G401.6 (cell line): ENCODE data around the gene GCK.

Experiments
- FAIRE-seq: peaks from 2 replicates; lab custom pipeline; 2012; peaks lifted over from hg19 to GRCh38; lab: Jason Lieb, UNC

GCK gene

DNA sequence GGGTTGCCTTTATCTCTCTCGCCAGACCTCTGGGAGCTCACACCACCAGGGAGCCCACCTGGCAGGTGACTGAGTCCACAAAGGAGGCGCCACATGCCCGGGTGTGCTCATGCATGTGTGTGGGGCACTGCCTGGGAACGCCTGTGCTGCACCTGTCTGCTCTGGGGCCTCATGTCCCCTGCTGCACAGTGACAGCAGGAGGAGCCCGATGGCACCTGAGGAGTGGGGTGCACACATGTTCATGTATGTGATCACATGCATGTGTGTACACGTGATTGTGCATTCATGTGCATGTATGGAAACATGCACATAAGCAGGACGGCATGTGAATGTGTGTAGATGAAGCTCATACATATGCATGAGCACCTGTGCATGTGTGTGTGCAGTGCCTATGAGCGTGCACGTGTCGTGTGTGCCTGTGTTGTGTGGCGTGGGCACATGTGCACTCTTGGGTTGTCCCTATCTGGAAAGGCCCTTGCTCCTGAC is 33.6 kb upstream of the GCK start:
- no peak for FAIRE-seq

DNA sequence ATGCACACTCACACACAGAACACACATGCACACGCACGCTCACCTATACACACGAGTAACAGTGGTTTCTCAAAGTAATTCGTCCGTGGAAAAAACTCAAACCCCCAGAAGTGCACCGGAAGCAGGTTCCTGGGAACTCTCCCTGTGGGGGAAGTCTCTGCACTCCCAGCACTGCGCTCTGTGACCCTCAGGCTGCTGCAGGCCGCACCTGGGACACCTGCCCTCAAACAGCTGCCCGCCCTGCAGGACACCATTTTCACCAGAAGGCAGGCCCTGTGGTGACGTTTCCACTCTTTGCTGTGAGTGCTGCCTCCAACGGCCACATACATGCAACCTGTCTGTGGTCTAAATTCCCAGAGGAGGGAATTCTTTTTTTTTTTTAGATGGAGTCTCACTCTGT is 32.8 kb upstream of the GCK start:
- FAIRE-seq: no peak

DNA sequence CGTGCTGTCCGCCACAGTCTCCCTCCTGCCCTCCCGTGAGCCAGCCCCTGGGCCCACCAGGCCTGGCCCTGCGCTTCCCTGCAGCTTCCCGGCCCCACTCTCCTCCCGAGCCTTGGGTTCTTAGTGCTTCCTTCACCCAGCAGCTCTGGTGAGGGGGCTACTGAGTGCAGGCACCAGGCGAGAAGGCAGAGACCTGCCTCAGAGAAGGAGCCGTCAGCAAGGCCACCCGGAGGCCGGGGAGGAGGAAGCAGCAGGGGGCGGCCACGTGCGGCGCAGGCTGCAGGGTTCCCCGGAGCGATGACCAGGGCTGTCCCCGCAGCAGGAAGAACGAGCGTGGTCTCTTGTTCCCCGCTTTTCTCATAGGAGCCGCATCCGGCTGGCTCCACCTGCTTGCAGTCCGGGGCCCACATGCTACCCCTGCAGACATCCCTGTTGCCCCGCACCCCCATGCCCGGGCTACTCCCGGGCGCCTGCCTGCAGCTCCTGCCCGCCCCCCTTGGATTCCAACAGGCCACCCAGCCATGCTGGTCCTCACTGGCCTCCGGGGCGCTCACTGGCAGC is 32.1 kb upstream of the GCK start:
- FAIRE-seq: no peak

DNA sequence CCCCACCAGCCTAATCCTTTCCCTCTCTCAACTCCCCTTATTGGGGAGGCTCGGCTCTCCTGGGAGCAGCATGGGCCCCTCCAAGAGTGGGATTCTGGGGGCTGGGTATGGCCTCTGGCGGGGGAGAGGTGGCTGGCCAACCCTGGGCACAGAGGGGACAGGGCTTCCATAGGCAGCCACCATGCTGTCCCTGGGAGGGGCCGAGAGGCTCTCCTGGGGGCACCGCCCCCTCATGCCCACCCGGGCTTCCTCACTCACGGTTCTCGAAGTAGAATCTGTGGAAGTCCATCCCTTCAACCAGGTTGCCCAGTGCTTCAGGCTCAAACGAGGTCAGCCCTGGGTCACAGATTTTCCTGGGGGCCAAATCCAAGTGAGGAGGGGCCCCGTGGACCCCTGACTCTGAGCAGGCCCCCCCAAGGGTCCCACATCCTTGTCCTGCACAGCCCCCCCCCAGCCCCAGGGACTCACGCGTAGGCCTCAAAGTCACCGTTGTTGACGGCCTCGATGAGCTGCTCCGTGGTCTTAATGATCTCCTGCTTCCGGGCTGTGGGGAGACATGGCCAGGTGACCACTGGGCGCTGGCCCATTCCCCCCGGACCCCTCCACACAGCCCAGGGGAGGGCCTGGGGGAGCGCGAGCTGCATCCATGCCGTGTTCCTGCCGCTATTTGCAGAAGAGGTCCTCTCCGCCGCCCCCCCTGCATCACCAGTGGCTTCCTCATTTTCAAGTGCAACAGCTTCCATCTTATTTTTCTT is 31.3 kb upstream of the GCK start:
- no peak for FAIRE-seq

DNA sequence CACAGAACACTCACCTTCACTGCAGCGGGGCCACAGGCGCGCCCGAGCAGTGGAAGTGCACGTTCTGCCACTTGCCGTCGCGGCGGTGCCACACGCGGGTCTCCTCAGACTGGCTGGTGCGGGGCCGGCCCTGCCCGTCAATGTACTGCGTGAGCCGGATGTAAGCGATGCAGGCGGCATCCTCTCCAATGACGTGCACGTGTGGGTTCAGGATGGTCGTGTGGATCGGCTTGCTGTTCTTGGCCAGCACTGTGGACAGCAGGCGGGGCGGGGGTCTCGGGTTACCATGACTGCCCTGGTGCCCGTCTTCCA is 30.8 kb upstream of the GCK start:
- FAIRE-seq: no peak

DNA sequence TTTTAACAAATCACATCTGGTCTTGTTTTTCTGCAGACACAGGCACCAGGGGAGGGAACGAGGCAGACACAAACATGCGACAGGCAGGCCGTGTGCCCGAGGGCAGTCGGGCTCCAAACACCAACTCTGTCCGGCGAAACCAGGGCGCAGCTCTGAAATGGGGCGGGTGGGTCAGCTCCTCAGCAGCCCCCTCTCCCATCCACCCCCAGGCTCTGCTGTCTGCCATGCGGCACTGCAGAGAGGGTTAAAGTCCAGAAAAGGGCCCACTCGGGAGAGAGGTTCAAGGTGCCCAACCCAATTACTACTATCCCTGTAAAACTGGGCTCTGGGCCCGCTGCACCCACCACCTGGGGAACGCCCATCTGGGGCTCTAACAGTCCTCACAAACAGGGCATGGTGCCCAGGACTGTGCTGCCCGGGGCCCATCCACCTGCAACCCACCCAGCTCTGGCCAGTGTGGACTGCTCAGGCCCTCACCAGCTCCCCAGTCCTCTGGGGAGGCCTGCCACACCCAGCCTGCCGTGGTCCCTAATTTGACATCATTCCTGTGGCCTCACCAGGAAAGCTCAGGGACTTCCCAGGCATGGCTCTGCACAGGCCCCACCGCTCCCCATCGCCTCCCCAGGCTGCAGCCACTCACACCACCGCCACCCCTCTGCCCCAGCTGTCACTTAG is 30.3 kb upstream of the GCK start:
- FAIRE-seq: no peak

DNA sequence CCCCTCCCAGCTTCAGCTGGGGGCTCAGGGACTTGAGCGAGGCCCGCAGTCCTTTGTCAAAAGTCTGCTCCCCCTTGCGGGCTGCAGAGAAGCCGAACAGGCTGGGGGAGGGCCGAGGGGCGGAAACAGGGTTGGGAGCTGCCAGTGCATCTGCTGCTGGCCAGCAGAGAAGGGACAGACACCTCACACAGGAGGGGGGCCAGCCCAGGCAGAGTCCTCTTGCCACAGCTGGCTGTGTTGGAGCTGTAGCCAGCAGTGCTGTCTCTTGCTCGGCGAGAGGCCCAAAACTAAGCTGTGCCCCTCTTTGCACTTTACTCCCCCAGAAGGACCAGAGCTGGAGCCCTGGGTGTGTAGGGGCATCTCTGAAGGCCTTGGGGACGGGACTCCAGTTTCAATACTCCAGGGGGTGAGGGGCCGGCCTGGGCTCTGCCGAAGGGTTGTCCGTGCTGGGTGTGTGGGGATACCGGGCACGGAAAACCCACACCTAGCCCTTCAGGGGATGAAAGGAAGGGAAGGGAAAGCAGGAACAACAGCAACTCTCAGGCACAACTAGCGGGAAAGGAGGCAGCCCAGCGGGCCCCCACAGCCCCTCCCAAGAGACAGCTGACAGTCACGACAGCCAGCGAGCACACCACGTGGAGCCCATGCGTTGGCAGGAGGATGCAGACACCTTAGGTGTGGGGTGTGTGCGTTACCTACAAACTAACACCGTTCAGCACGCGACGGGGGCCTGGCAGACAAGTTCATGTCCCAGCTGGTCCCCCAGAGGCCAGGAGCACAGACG is 29.4 kb upstream of the GCK start:
- no peak for FAIRE-seq

DNA sequence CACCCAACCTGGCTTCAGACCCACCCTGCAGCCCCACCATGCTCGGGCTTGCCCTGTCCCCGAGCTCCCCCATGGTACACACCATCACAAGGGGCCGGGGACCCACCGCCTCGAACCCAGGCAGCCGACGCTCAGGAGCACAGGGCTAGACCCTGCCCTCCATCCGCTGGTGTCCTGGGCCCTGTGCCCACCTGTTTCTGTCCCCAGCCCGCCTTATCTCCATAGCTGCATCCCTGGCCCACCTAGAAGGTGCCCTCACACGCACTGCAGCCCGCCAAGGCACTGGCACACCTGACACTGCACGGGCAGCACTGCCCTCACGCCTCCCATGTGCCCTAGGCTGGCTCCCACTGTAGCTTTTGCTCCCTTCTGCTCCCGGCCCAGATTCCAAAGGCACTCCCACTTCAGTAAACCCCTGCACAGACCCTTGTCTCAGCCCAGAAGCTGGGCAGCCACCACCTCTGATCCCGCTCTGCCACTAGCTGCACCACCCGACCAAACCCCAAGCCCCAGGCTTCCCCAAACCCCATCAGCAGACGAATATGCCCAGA is 28.7 kb upstream of the GCK start:
- FAIRE-seq: no peak

DNA sequence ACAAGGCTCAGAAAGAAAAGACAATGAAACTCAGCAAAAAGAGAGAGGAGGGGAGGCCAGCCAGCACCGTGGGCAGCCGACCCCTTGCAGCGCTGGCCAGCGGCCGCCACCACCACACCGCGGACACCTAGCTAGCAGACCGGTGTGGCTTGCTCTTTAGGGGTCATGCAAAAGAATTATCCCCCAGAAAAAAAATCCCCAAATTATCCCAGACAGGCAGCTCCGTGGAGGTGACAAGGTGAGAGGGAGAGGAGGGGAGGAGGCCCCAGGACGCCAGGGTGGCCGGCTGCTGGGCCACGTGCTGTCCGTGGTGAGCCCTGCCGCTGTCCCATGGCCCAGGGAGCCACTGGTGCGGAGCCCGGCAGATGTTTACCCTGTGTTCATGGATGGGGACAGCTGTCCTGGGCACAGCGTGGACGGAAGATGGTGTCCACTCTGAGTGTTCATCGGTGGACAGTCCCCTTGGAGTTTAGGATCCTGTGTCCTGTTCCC is 28.0 kb upstream of the GCK start:
- FAIRE-seq: no peak

DNA sequence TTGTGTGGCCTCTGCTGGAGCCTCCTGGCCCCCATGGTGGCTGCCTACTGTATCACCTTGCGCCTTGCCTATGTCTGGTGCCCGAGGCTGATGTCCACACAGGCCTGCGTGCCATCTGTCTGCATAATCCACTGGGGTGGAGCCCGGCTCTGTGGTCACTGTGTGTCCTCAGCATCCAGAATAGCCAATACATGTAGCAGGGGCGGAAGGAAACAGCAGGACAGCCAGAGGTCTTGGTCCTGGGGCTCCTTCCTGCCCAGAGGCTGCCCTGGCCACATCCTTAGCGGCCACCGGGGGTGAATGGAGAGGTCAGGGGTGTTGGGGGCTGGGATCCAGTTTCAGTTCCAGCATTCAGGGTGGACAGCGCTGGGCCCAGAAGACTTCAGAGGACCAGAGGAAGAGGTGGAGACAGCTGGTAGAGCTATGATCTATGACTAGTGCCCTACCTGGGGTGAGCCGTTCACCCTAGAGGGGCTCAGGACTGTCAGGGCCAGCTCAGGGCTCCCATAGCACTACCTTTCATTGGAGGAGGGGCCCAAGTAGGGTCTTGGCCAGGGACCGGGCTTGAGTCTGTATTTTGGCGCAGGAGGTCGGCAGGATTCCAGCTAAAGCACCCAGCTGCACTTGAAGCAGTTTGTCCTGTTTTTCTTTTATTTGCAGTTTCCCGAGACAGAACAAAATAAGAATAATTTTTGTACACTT is 27.4 kb upstream of the GCK start:
- no peak for FAIRE-seq

DNA sequence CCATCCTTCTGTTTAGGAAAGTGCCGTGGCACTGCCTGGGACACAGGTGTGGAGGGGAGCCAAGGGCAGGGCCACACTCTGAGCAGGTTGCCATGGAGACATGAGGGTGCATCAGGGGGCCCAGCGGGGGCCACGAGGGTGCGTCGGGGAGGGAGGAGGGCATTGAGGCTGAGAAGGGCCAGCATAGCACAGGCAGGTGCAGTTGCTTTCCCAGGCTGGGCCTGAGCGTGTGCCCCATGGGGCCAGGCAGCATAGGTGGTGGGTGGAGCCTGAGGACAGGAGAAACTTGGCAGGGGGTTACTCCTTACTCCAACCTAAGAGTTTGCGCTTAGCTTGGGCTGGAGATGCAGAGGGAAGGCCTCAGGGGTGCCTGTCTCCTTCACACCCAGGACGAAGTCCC is 26.8 kb upstream of the GCK start:
- no peak for FAIRE-seq

DNA sequence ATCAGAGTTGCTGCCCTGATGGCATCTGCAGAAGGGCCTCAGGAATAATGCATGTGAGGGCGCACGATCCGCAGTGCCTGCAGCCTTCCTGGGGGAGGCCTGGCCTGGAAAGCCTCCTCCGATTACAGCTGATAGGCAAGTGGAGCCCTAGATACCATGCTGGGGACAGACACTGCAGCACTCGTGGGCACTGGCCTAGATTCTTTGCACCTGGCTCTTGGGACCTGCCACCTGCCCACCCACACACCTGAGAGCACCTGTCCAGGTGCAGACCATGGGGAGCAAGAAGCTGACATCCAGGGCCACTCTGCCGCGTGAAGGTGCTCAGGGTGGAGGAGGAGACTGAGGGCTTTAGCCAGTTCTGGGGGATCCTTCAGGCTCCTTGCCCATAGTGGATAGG is 26.3 kb upstream of the GCK start:
- no peak for FAIRE-seq

DNA sequence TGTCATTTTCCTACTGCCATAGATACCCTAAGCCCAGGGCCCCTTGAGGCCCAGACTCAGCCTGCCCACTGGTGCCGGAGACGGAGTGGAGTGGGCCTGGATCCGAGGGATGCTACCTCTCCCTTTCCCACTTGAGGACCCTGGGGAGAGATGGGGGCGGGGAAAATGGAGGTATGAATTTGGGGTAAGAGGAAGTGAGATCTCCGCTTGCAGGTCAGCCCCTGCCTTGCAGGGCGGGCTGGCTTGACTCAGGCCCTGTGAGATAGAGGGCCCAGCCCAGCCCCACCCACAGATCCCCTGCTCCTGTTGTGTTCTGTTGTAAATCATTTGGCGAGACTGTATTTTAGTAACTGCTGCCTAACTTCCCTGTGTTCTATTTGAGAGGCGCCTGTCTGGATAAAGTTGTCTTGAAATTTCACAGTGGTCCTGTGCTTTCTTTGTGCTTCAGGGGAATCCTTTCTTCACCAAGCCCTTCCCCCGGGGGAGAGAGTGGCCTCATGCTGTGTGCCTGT is 24.7 kb upstream of the GCK start:
- FAIRE-seq: no peak

DNA sequence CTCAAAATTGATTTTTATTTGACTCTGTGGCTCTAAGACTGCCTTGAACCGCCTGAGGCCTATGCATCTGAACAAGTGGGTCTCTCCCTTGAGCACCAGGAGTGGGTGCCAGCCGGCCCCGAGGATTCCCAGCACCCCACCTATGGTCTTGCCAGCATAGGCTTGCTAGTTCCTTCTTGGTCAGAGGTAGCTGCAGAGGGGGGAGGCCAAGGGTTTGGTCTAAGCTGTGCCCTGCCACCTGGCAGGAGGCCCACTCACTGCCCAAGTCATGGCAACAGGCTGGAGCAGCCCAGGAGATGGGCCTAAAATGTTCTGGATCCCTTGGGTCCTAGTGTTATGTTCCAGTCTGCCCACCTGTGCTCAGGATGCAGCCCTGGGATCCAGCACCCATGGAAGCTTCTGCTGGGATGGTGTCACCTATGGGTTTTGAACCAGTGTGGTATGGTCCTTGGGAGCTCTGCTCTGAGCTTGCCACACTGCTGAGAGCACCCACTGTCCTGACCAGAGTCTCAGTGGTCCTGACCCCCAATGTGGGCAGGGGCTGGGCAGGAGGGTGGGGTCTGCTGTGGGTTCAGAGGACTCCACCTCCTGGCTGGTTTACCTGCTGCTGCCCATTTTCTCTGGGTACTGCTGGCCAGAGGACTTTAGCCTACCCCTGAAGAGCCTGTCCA is 24.1 kb upstream of the GCK start:
- no peak for FAIRE-seq

DNA sequence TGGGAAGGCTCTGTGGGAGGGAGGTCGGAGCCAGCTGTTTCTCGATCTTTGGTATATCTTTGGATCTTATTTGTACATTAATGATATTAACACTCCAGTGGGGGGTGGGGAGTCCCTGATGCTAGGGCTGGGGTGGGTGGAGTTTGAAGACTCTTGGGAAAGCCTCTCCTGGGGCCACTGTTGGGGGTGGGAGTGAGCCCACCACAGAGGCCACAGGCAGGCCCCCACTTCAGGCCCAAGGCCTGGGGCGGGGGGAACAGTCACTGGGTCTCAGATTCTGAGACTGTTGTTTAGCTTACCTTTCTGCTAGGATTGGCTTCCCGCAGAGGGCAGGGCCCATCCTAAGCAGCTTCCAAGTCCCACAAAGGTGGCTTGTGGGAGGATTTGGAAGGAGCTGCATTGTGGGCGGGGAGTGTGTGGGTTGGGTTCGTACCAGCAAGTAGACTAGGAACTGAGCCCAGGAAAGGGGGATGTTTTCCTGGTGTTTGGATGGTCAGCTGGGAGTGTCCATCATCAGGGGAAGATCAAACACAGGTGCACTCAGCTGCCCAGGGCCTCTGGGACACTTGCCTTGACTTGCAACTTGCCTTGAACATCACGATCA is 23.4 kb upstream of the GCK start:
- no peak for FAIRE-seq

DNA sequence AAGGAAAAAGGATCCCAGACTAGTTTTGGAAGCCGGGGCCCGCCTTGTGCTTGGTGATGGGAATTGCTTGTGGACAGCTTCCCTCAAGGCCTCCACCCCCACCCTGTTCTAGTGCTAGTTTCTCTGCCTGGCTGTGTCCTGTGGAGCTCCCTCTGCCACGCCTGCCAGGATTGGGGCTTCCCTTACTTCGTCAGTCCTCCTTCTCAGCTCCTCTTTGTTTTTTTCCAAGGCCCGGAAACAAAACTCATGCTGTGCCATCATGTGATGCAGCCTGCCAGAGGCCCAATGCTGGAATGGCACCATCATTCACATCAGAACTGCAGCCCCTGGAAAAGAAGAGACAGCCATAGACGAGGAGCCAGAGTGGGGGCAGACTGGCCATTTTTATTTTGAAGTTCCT is 22.8 kb upstream of the GCK start:
- FAIRE-seq: no peak

DNA sequence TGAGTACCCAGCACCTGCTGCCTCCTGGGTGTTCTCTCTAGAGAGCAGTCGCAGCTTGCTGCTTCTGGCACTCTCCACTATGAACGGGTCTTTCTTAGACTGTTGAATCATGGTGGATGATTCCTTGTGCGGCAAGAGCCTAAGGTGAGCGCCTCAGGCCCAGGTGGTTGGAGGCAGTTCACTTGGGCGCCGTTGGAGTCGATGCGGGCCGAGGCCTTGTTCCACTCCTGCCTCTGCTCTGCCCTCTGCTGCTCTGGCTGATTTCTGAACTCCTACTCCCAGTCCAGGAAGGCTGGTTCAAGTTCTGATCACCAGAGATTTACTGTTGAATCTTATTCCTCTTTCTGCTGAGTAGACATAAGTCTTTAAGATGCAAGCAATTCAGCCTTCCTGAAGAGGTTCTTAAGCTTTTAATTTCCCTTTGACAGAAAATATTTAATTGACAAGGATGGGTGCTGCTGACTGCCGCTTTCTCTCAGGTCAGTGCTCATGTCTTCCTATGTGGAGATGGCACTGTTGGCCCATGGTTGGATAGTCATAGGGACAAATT is 22.0 kb upstream of the GCK start:
- FAIRE-seq: no peak

DNA sequence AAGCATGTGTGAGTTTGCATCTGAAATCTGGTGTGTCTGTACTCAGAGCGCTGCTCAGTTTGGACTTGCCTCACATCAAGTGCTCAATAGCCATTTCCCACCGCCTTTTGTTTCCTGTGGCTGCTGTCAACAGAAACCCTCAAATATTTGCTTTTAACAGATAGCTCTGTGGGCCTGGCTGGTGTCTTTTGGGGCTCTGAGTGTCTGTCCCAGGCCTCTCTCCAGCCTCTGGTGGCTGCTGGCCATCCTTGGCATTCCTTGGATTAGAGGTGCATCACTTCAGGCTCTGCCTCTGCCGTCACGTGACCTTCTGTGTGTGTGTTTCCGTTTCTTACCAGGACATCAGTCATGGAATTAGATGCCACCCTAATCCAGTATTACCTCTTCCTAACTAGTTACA is 20.9 kb upstream of the GCK start:
- FAIRE-seq: no peak

DNA sequence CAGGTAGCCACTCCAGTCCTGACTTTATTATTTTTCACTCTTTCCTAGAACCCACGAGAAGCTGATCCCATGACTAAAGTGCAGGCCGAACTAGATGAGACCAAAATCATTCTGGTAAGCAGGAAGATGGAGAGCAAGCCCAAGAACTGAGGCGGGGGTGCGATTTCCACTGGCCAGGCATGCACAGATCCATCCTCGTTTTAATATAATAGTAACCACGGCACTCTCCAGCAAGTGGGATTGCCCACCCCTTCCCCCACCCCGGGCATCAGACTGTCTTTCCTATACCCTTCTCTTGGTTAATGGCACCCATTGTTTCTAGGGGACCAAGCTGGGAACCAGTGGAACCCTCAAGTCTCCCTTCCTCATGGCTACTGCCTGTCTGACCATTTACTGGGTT is 18.8 kb upstream of the GCK start:
- FAIRE-seq: no peak

DNA sequence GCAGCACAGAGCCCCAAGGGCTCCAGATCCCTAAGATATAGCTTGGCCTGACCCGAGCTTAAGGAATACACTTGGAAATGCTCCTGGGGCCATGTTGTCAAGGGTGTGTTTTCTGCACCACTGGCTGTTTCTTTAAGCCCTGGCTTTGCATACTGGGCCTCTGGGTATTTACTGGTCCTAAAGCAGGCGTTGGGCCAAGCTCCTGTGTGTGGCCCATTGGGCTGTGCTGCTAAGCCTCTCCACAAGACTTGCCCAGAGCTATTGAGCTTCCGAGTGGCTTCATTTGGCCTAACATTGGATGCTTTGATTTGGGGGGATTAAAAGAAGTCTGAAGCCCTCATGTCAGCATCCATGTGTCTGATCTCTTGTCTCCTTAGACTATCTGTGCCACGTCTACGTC is 16.8 kb upstream of the GCK start:
- FAIRE-seq: no peak

DNA sequence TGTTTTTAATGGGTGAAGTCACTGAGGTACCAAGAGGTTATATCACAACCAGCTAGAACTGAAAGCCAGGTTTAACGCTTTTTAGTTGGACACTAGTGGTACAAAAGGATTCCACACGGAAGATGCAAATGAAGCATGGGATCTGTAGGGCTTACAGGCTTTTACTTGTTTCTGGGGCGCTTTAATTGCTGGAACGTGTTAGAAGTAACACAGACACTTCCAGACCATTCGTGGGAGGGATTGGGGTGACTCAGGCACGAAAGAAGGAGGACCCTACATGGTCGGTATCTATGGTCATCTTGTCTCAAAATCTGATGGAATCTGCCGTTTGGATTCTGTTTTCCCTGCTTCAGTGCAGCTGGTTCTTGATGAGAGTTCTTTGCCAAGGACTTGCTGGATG is 12.6 kb upstream of the GCK start:
- FAIRE-seq: no peak
